Liver (tissue), 9 donors: ENCODE results near the gene GDPD5. TPM values are rescaled to one million over a fixed set of nuclear protein-coding genes. Genes with fewer than 3 reads are reported as not detected.
A peak's percentile ranks its signal among the peaks of the same experiment; 100 is the strongest.

ENCODE experiments used
- DNase-seq: peaks from one replicate; pipeline ENCODE4 v3.0.0-alpha.2; 2017; ENCODE audit warnings: low spot score
- H3K27ac ChIP-seq, 2 donors: one replicate each; pipeline ENCODE4 v1.7.0; 2013; ENCODE audit warnings: inconsistent platforms in 2 of 2, low read length in 2 of 2, control low read depth in 1 of 2, low read depth in 1 of 2, mild to moderate bottlenecking in 1 of 2
- H3K27me3 ChIP-seq, 4 donors: one replicate each; pipeline versions ENCODE4 v1.6.1 to v1.7.0; 2013; ENCODE audit warnings: low read length in 3 of 4, inconsistent platforms in 1 of 4, mild to moderate bottlenecking in 1 of 4, moderate library complexity in 1 of 4; ENCODE audit not compliant: control insufficient read depth in 4 of 4, insufficient read depth in 4 of 4
- H3K36me3 ChIP-seq, 4 donors: one replicate each; pipeline versions ENCODE4 v1.6.1 to v1.7.0; 2013; ENCODE audit warnings: low read length in 3 of 4, mild to moderate bottlenecking in 3 of 4, low read depth in 1 of 4, moderate library complexity in 1 of 4; ENCODE audit not compliant: control insufficient read depth in 4 of 4, insufficient read depth in 3 of 4
- H3K4me1 ChIP-seq, 4 donors: one replicate each; pipeline versions ENCODE4 v1.6.1 to v1.7.0; 2013; ENCODE audit warnings: low read length in 3 of 4, mild to moderate bottlenecking in 3 of 4, moderate library complexity in 1 of 4; ENCODE audit not compliant: control insufficient read depth in 4 of 4, insufficient read depth in 4 of 4
- H3K4me3 ChIP-seq, 3 donors: one replicate each; pipeline versions ENCODE4 v1.6.1 to v1.7.0; 2013; ENCODE audit warnings: low read length in 3 of 3, control low read depth in 1 of 3, low read depth in 1 of 3, mild to moderate bottlenecking in 1 of 3
- H3K9ac ChIP-seq, 2 donors: one replicate each; pipeline ENCODE4 v1.7.0; 2013; ENCODE audit warnings: low read length in 2 of 2, mild to moderate bottlenecking in 2 of 2, moderate library complexity in 2 of 2, control low read depth in 1 of 2, low read depth in 1 of 2
- H3K9me3 ChIP-seq, 4 donors: one replicate each; pipeline versions ENCODE4 v1.6.1 to v1.7.0; 2013; ENCODE audit warnings: low read length in 3 of 4; ENCODE audit not compliant: control insufficient read depth in 4 of 4
- CTCF ChIP-seq: fragments of 150-350 bp; IDR thresholded peaks from 2 replicates; pipeline ENCODE4 v1.5.1; 2017; ENCODE audit warnings: improper control_type of control experiment, low read depth, low read length; ENCODE audit not compliant: missing input control
- FOXA1 ChIP-seq: IDR thresholded peaks from 2 replicates; pipeline ENCODE4 v1.6.1; 2016; ENCODE audit warnings: antibody characterized with exemption
- FOXA2 ChIP-seq: IDR thresholded peaks from 2 replicates; pipeline ENCODE4 v1.6.1; 2016; ENCODE audit warnings: antibody characterized with exemption
- GABPA ChIP-seq, 2 donors: IDR thresholded peaks in 1 of 2; conservative IDR thresholded peaks in 1 of 2; 2 replicates each; pipeline ENCODE4 v1.6.1; 2016; ENCODE audit warnings: antibody characterized with exemption in 2 of 2, mild to moderate bottlenecking in 1 of 2, moderate library complexity in 1 of 2
- HNF4A ChIP-seq, 2 donors: conservative IDR thresholded peaks; 2 replicates each; pipeline ENCODE4 v1.6.1; 2016; ENCODE audit warnings: antibody characterized with exemption in 2 of 2, mild to moderate bottlenecking in 2 of 2
- HNF4G ChIP-seq: IDR thresholded peaks from 2 replicates; pipeline ENCODE4 v1.6.1; 2016; ENCODE audit warnings: antibody characterized with exemption
- JUND ChIP-seq, 2 donors: IDR thresholded peaks; 2 replicates each; pipeline ENCODE4 v1.6.1; 2016; ENCODE audit warnings: antibody characterized with exemption in 2 of 2
- NR2F2 ChIP-seq: IDR thresholded peaks from 2 replicates; pipeline ENCODE4 v1.6.1; 2016; ENCODE audit warnings: antibody characterized with exemption
- RAD21 ChIP-seq, 2 donors: IDR thresholded peaks; 2 replicates each; pipeline ENCODE4 v1.6.1; 2016; ENCODE audit warnings: antibody characterized with exemption in 2 of 2, mild to moderate bottlenecking in 2 of 2
- REST ChIP-seq: IDR thresholded peaks from 2 replicates; pipeline ENCODE4 v1.6.1; 2016; ENCODE audit warnings: antibody characterized with exemption, mild to moderate bottlenecking
- RXRA ChIP-seq, 2 donors: IDR thresholded peaks; 2 replicates each; pipeline ENCODE4 v1.6.1; 2017 to 2018; ENCODE audit warnings: antibody characterized with exemption in 2 of 2, mild to moderate bottlenecking in 1 of 2
- TAF1 ChIP-seq: conservative IDR thresholded peaks from 2 replicates; pipeline ENCODE4 v1.6.1; 2016; ENCODE audit warnings: antibody characterized with exemption, mild to moderate bottlenecking
- YY1 ChIP-seq: IDR thresholded peaks from 2 replicates; pipeline ENCODE4 v1.6.1; 2016; ENCODE audit warnings: antibody characterized with exemption, mild to moderate bottlenecking
- WGBS: extraction: QIAGEN DNeasy Blood & Tissue Kit; methylation state at CpG from one replicate; pipeline ENCODE4 v1.1.7; 2013; 5-methylcytosine and 5-hydroxymethylcytosine counted together
- polyA plus RNA-seq, 2 donors: library from polyadenylated mRNA; stranded (reverse) in 1 of 2; unstranded in 1 of 2; fragments of 200-250 nt in 1 of 2; fragments of >200 nt in 1 of 2; fragmentation: Nextera tagmentation in 1 of 2; extraction: Ambion mirVana in 1 of 2; gene quantifications; one replicate each; pipeline versions ENCODE4 v1.2.1 to v1.2.3, GENCODE V29; 2013 to 2015
- total RNA-seq, 2 donors: library from RNA; depleted of rRNA; stranded (reverse); fragments of >200 nt; gene quantifications; one replicate each; pipeline ENCODE4 v1.2.3, GENCODE V29; 2014
- TF ChIP-seq, protein P1 (sequence below): IDR thresholded peaks from 2 replicates; pipeline ENCODE4 v1.6.1; 2016; ENCODE audit warnings: antibody characterized with exemption
- TF ChIP-seq, protein P2 (sequence below): IDR thresholded peaks from 2 replicates; pipeline ENCODE4 v1.6.1; 2016; ENCODE audit warnings: antibody characterized with exemption
- donor health status: healthy.
- donor health status: healthy.
- donor health status: healthy.
- donor health status: healthy.
- donor health status: healthy.

Gene GDPD5
- total and polyA plus RNA-seq, 4 donors: 3.0 to 22.8 (median 4.2) TPM

GRCh38 chr11:75524665-75525432 lies 892 bp downstream of the GDPD5 start:
- peak overlapping the region; percentile 42 to 76 (median 45) for H3K4me3 ChIP-seq
- H3K27me3 ChIP-seq: no peaks in the 10 kb centered on the region
- H3K9me3 ChIP-seq: no peaks in the 10 kb centered on the region
- peaks cover 10 to 36% (median 21%) of the 10 kb centered on the region in 4 donors for H3K4me1 ChIP-seq
- no peak for TF ChIP-seq HNF4G
- TF ChIP-seq TAF1: no peak
- TF ChIP-seq YY1: no peak
- TF ChIP-seq NR2F2: no peak
- TF ChIP-seq REST: no peak
- no peak for TF ChIP-seq CTCF
- H3K36me3 ChIP-seq: no peaks in the 10 kb centered on the region
- no peak overlapping the region for H3K27ac ChIP-seq
- WGBS: 17% methylated on average over 51 of the region's 51 CpGs
- no peak overlapping the region for H3K9ac ChIP-seq
- DNase-seq: no peak

- Histone ChIP-seq H3K36me3 (no peaks in the 10 kb centered on the region), H3K27ac (no peak overlapping the region), H3K9ac (no peak overlapping the region), H3K4me3 (no peak overlapping the region), H3K27me3 (no peaks in the 10 kb centered on the region), H3K9me3 (no peaks in the 10 kb centered on the region), H3K4me1 (peaks cover 10 to 40% (median 22%) of the 10 kb centered on the region in 4 donors)
- 79% methylated on average over 10 of the region's 10 CpGs for WGBS
- DNase-seq: no peak
- TF ChIP-seq YY1 (no peak), JUND (IDR thresholded peaks at IDR 0.05) (no peak), NR2F2 (no peak), REST (no peak), TAF1 (no peak), RXRA (IDR thresholded peaks at IDR 0.05) (no peak), RAD21 (IDR thresholded peaks at IDR 0.05) (no peak), FOXA1 (no peak), FOXA2 (no peak), HNF4A (conservative IDR thresholded peaks at IDR 0.05) (no peak), GABPA (IDR thresholded peaks at IDR 0.05 in 1 of 2, conservative IDR thresholded peaks at IDR 0.05 in 1 of 2) (no peak), CTCF (no peak), HNF4G (no peak)
- TF ChIP-seq, protein P1, sequence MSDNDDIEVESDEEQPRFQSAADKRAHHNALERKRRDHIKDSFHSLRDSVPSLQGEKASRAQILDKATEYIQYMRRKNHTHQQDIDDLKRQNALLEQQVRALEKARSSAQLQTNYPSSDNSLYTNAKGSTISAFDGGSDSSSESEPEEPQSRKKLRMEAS: no peak
- TF ChIP-seq, protein P2, sequence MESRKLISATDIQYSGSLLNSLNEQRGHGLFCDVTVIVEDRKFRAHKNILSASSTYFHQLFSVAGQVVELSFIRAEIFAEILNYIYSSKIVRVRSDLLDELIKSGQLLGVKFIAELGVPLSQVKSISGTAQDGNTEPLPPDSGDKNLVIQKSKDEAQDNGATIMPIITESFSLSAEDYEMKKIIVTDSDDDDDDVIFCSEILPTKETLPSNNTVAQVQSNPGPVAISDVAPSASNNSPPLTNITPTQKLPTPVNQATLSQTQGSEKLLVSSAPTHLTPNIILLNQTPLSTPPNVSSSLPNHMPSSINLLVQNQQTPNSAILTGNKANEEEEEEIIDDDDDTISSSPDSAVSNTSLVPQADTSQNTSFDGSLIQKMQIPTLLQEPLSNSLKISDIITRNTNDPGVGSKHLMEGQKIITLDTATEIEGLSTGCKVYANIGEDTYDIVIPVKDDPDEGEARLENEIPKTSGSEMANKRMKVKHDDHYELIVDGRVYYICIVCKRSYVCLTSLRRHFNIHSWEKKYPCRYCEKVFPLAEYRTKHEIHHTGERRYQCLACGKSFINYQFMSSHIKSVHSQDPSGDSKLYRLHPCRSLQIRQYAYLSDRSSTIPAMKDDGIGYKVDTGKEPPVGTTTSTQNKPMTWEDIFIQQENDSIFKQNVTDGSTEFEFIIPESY: no peak
These were observed 1.7 kb downstream of the GDPD5 start for GRCh38 chr11:75523811-75524664.
